GM12892 (cell line): ENCODE data around the gene FCRLB.

Experiments
- POLR2A ChIP-seq: IDR thresholded peaks from 2 replicates; pipeline ENCODE4 v1.6.1; 2011; ENCODE audit warnings: low read depth, low read length, control low read depth
- POLR2AphosphoS5 ChIP-seq: IDR thresholded peaks from 2 replicates; pipeline ENCODE4 v1.6.1; 2011; ENCODE audit warnings: low read depth, low read length, control low read depth
- TAF1 ChIP-seq: IDR thresholded peaks from 2 replicates; pipeline ENCODE4 v1.6.1; 2011; ENCODE audit warnings: low read depth, mild to moderate bottlenecking, control low read depth, low read length, borderline replicate concordance

- TF ChIP-seq TAF1: no peak
- no peak for TF ChIP-seq POLR2AphosphoS5
- no peak for TF ChIP-seq POLR2A
These were observed 12.0 kb upstream of the FCRLB start for GRCh38 chr1:161709373-161709772.
